Thyroid gland (tissue), 4 donors: ENCODE data around the gene PGM2. TPM values are rescaled to one million over a fixed set of nuclear protein-coding genes. Genes with fewer than 3 reads are reported as not detected.
"Not testable (repeated sequence)": the region's sequence is repeated elsewhere in the genome, so short reads cannot be mapped to it uniquely, and the experiment has no call there.

Source experiments
- DNase-seq, 2 donors: peaks; one replicate each; pipeline ENCODE4 v3.0.0-alpha.2; 2019
- H3K27ac ChIP-seq, 3 donors: fragments of 200-600 bp; sonication (generic); 1 replicate in 2 of 3; 2 replicates in 1 of 3; pipeline ENCODE4 v1.5.1; 2016 to 2019; ENCODE audit warnings: mild to moderate bottlenecking in 1 of 3, moderate library complexity in 1 of 3
- H3K27me3 ChIP-seq: fragments of 200-600 bp; sonication (generic); one replicate; pipeline ENCODE4 v1.5.1; 2019
- H3K36me3 ChIP-seq, 2 donors: fragments of 200-600 bp; sonication (generic); one replicate each; pipeline ENCODE4 v1.5.1; 2016 to 2019
- H3K4me1 ChIP-seq, 2 donors: fragments of 200-600 bp; sonication (generic); one replicate each; pipeline ENCODE4 v1.5.1; 2017 to 2019
- H3K4me3 ChIP-seq, 3 donors: fragments of 200-600 bp; sonication (generic); replicated peaks in 1 of 3; 1 replicate in 2 of 3; 2 replicates in 1 of 3; pipeline ENCODE4 v1.5.1; 2016; ENCODE audit warnings: mild to moderate bottlenecking in 1 of 3
- H3K9me3 ChIP-seq: fragments of 200-600 bp; sonication (generic); one replicate; pipeline ENCODE4 v1.5.1; 2017
- CTCF ChIP-seq, 6 experiments: fragments of 200-600 bp in 3 of 6; fragments of 450-650 bp in 3 of 6; sonication (generic) in 3 of 6; IDR thresholded peaks; one replicate each; pipeline ENCODE4 v1.5.1; 2016 to 2019; ENCODE audit warnings: antibody characterized with exemption in 6 of 6, mild to moderate bottlenecking in 2 of 6, inconsistent platforms in 1 of 6, moderate library complexity in 1 of 6
- POLR2A ChIP-seq, 2 donors: fragments of 450-650 bp; IDR thresholded peaks; one replicate each; pipeline ENCODE4 v1.6.1; 2017; ENCODE audit warnings: antibody characterized with exemption in 2 of 2, mild to moderate bottlenecking in 2 of 2, moderate library complexity in 1 of 2
- WGBS, 2 donors: methylation state at CpG; one replicate each; pipeline ENCODE4 v1.1.5; 2017; 5-methylcytosine and 5-hydroxymethylcytosine counted together
- intact Hi-C: fragments of 100-400 bp; cut with DNase I; formaldehyde crosslinking; loops from one replicate; pipeline ENCODE4 v1.15.1; 2023
- total RNA-seq, 4 donors: library from RNA; depleted of rRNA; stranded (reverse); fragments of >200 nt; gene quantifications; one replicate each; pipeline ENCODE4 v1.2.3, GENCODE V29; 2016

Gene PGM2
- total RNA-seq, 4 donors from 2014 or later, result 25.1 to 30.4 (median 25.5) TPM

- TF ChIP-seq CTCF (IDR thresholded peaks at IDR 0.05) (no peak), POLR2A (IDR thresholded peaks at IDR 0.05) (no peak)
Measured at GRCh38 chr4:37816719-37817118, 9.8 kb upstream of the PGM2 start.

GRCh38 chr4:37818752-37819151 is 7.7 kb upstream of the PGM2 start:
- no peak overlapping the region for H3K27ac ChIP-seq
- no peak overlapping the region for H3K4me3 ChIP-seq
- TF ChIP-seq CTCF (IDR thresholded peaks at IDR 0.05), result no peak
- no peak for TF ChIP-seq POLR2A (IDR thresholded peaks at IDR 0.05)
- WGBS, 2 donors, result 92 to 96% methylated on average over 5 of the region's 5 CpGs
- no peaks in the 10 kb centered on the region for H3K9me3 ChIP-seq
- no peaks in the 10 kb centered on the region for H3K27me3 ChIP-seq
- DNase-seq, result no peak
- intact Hi-C loops, result no loop called here
- peaks cover 4 to 14% of the 10 kb centered on the region in 2 donors for H3K4me1 ChIP-seq
- H3K36me3 ChIP-seq, result no peaks in the 10 kb centered on the region

More at GRCh38 chr4:37816719-37817118, 9.8 kb upstream of the PGM2 start:
- Histone ChIP-seq H3K9me3 (no peaks in the 10 kb centered on the region), H3K36me3 (no peaks in the 10 kb centered on the region), H3K27me3 (no peaks in the 10 kb centered on the region), H3K4me1 (peaks cover 4% of the 10 kb centered on the region in 2 donors), H3K27ac (no peak overlapping the region), H3K4me3 (no peak overlapping the region)
- DNase-seq, result no peak
- WGBS, 2 donors, result 75 to 79% methylated on average over 3 of the region's 3 CpGs
- intact Hi-C loops, result no loop called here

- DNase-seq, H3K27ac ChIP-seq, H3K27me3 ChIP-seq, H3K4me3 ChIP-seq, intact Hi-C loops, H3K36me3 ChIP-seq, H3K9me3 ChIP-seq: not testable (repeated sequence)
- H3K4me1 ChIP-seq, result peaks cover 9 to 20% of the 10 kb centered on the region in 2 donors
- 95% methylated on average over 13 of the region's 28 CpGs; no CpG with 5 or more reads in 1 of the 2 donors for WGBS, 2 donors
Measured at GRCh38 chr4:37820458-37820857, 6.0 kb upstream of the PGM2 start.

- no peak for TF ChIP-seq CTCF (IDR thresholded peaks at IDR 0.05)
- no peak for TF ChIP-seq POLR2A (IDR thresholded peaks at IDR 0.05)
- Histone ChIP-seq H3K4me3 (no peak overlapping the region), H3K4me1 (peaks cover 9 to 20% of the 10 kb centered on the region in 2 donors), H3K9me3 (no peaks in the 10 kb centered on the region), H3K36me3 (no peaks in the 10 kb centered on the region), H3K27me3 (no peaks in the 10 kb centered on the region), H3K27ac (peak overlapping the region in 2 of 3 donors; percentile 23 to 63)
- intact Hi-C loops, result no loop called here
- DNase-seq, result peak; percentile 8 to 16
- 28 to 37% methylated on average over 4 of the region's 4 CpGs for WGBS, 2 donors
Measured at GRCh38 chr4:37821953-37822605, 4.4 kb upstream of the PGM2 start.

GRCh38 chr4:37825501-37825900 is 985 bp upstream of the PGM2 start:
- H3K27ac ChIP-seq, result peak overlapping the region; percentile 55 to 91 (median 61)

More at GRCh38 chr4:37825501-37825900, 985 bp upstream of the PGM2 start:
- Histone ChIP-seq H3K4me3 (peak overlapping the region; percentile 19 to 90 (median 48)), H3K4me1 (peaks cover 16 to 32% of the 10 kb centered on the region in 2 donors)
- H3K27me3 ChIP-seq, DNase-seq, H3K36me3 ChIP-seq, H3K9me3 ChIP-seq, intact Hi-C loops: not testable (repeated sequence)
- peak in 1 of 6 experiments; percentile 20 for TF ChIP-seq CTCF (IDR thresholded peaks at IDR 0.05)
- 9 to 10% methylated on average over 9 of the region's 9 CpGs for WGBS, 2 donors
